Measurements from ENCODE around the gene PTPRT. TPM values are rescaled to one million over a fixed set of nuclear protein-coding genes. Genes with fewer than 3 reads are reported as not detected.

Gene PTPRT
- total RNA-seq, 2 experiments from 2014 or later: not detected

DNA sequence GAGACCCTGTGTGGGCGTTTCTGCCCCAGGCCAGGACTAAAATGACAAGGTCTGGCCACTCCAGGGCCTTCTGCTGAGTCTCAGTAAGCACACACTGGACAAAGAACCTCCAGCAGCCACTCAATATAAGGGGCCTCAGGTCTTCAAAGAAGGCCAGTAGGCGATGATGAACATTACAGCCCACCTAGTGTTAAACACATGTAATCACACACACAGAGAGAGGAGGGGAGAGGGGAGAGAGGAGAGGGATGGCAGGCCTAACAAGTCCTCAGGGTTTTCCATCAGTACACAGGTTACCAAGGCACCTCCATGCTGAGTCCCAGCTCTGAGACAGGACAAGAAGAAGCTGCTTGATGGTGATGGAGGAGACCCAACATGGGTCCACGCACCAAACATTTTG lies 325.6 kb downstream of the PTPRT start:
- TF ChIP-seq, protein P1, sequence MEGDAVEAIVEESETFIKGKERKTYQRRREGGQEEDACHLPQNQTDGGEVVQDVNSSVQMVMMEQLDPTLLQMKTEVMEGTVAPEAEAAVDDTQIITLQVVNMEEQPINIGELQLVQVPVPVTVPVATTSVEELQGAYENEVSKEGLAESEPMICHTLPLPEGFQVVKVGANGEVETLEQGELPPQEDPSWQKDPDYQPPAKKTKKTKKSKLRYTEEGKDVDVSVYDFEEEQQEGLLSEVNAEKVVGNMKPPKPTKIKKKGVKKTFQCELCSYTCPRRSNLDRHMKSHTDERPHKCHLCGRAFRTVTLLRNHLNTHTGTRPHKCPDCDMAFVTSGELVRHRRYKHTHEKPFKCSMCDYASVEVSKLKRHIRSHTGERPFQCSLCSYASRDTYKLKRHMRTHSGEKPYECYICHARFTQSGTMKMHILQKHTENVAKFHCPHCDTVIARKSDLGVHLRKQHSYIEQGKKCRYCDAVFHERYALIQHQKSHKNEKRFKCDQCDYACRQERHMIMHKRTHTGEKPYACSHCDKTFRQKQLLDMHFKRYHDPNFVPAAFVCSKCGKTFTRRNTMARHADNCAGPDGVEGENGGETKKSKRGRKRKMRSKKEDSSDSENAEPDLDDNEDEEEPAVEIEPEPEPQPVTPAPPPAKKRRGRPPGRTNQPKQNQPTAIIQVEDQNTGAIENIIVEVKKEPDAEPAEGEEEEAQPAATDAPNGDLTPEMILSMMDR (IDR thresholded peaks at IDR 0.05): no peak
- CTCF ChIA-PET: no interaction called here
- DNase-seq (no peak), ATAC-seq (no peak)
- intact Hi-C loops (cut with micrococcal nuclease): no loop called here
- Mint-ChIP-seq H3K27me3 (peaks cover 1% of the 10 kb centered on the region), H3K4me3 (no peak overlapping the region), H3K27ac (no peak overlapping the region), H3K9me3 (no peaks in the 10 kb centered on the region), H3K36me3 (ENCODE audit: low read depth) (no peaks in the 10 kb centered on the region), H3K4me1 (ENCODE audit: low read depth) (no peaks in the 10 kb centered on the region)
- POLR2A ChIA-PET: no interaction called here

- Mint-ChIP-seq H3K9me3 (no peaks in the 10 kb centered on the region), H3K36me3 (ENCODE audit: low read depth) (no peaks in the 10 kb centered on the region), H3K4me1 (ENCODE audit: low read depth) (no peaks in the 10 kb centered on the region), H3K27me3 (peaks cover 1% of the 10 kb centered on the region), H3K27ac (no peak overlapping the region), H3K4me3 (no peak overlapping the region)
- POLR2A ChIA-PET: no interaction called here
- DNase-seq (no peak), ATAC-seq (no peak)
- intact Hi-C loops (cut with micrococcal nuclease): no loop called here
- TF ChIP-seq, protein P1 (IDR thresholded peaks at IDR 0.05): no peak
- CTCF ChIA-PET: no interaction called here
Measured at GRCh38 chr20:42862446-42862845, 327.3 kb downstream of the PTPRT start.

GRCh38 chr20:42857446-42857845 lies 332.3 kb downstream of the PTPRT start:
- H3K27me3 Mint-ChIP-seq: no peaks in the 10 kb centered on the region
- DNase-seq: no peak
- no peaks in the 10 kb centered on the region for H3K9me3 Mint-ChIP-seq
- H3K36me3 Mint-ChIP-seq (ENCODE audit: low read depth): no peaks in the 10 kb centered on the region
- H3K27ac Mint-ChIP-seq: no peak overlapping the region
- no peak for ATAC-seq
- no peak overlapping the region for H3K4me3 Mint-ChIP-seq
- H3K4me1 Mint-ChIP-seq (ENCODE audit: low read depth): no peaks in the 10 kb centered on the region
- ChIA-PET CTCF (no interaction called here), POLR2A (no interaction called here)
- intact Hi-C loops (cut with micrococcal nuclease): no loop called here
- TF ChIP-seq, protein P1 (IDR thresholded peaks at IDR 0.05): no peak

GRCh38 chr20:42855896-42856295 lies 333.8 kb downstream of the PTPRT start:
- Mint-ChIP-seq H3K36me3 (ENCODE audit: low read depth) (no peaks in the 10 kb centered on the region), H3K27ac (no peak overlapping the region), H3K9me3 (no peaks in the 10 kb centered on the region), H3K4me1 (ENCODE audit: low read depth) (no peaks in the 10 kb centered on the region), H3K4me3 (no peak overlapping the region), H3K27me3 (no peaks in the 10 kb centered on the region)
- DNase-seq: no peak
- CTCF ChIA-PET: no interaction called here
- TF ChIP-seq, protein P1 (IDR thresholded peaks at IDR 0.05): no peak
- POLR2A ChIA-PET: no interaction called here
- ATAC-seq: no peak
- intact Hi-C loops (cut with micrococcal nuclease): no loop called here

DNA sequence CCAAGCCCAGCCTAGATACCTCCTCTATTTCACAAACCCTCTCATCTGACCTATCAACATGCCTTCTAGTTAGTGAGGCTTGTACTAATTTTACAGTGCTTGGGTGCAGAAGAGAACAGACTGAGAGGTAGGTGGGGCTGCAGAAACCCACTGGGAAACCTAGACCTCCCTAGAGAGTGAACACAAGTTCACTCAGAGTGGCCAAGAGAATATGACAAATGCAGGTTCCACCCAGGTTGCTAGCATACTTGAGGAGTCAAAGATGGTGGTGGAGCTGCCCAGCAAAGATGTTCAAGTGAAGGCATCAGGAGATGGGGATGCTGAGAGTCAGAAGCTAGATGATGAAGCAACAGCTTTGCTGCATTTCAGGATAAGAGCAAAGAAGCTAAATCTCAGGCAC lies 337.0 kb downstream of the PTPRT start:
- H3K27ac Mint-ChIP-seq: no peak overlapping the region
- ChIA-PET CTCF (no interaction called here), POLR2A (interaction anchor here (0.6 kb wide), 1 partner anchor 60 kb away, joined by 3 read pairs; no protein-coding TSS in a partner anchor)
- H3K27me3 Mint-ChIP-seq: no peaks in the 10 kb centered on the region
- no peak for DNase-seq
- no peaks in the 10 kb centered on the region for H3K36me3 Mint-ChIP-seq (ENCODE audit: low read depth)
- ATAC-seq: no peak
- TF ChIP-seq, protein P1 (IDR thresholded peaks at IDR 0.05): no peak
- intact Hi-C loops (cut with micrococcal nuclease): no loop called here
- no peak overlapping the region for H3K4me3 Mint-ChIP-seq
- no peaks in the 10 kb centered on the region for H3K9me3 Mint-ChIP-seq
- no peaks in the 10 kb centered on the region for H3K4me1 Mint-ChIP-seq (ENCODE audit: low read depth)

All from activated CD8-positive, alpha-beta T cell treated with anti-CD3 and anti-CD28 coated beads for 36 hours (primary cell).